MM.1S (cell line): ENCODE data around the gene SPP1.
"Not testable (repeated sequence)": the region's sequence is repeated elsewhere in the genome, so short reads cannot be mapped to it uniquely, and the experiment has no call there.

Experiments used
- DNase-seq: peaks from one replicate; pipeline ENCODE4 v3.0.0-alpha.2; 2015
- H2AFZ ChIP-seq: fragments of 300-600 bp; sonication (generic); 2 replicates; pipeline ENCODE4 v1.6.0; 2016; ENCODE audit warnings: antibody characterized with exemption, low read length
- H3F3A ChIP-seq: fragments of 300-600 bp; sonication (generic); 2 replicates; pipeline ENCODE4 v1.6.1; 2016; ENCODE audit warnings: mild to moderate bottlenecking, antibody characterized with exemption, low read length, moderate library complexity, mixed read lengths; ENCODE audit not compliant: insufficient read depth
- H3K27ac ChIP-seq: fragments of 300-600 bp; sonication (generic); 2 replicates; pipeline ENCODE4 v1.5.1; 2016; ENCODE audit warnings: mild to moderate bottlenecking, low read length
- H3K27me3 ChIP-seq: fragments of 300-600 bp; sonication (generic); replicated peaks from 2 replicates; pipeline ENCODE4 v1.6.0; 2016; ENCODE audit warnings: low read length; ENCODE audit not compliant: insufficient read depth
- H3K36me3 ChIP-seq: fragments of 300-600 bp; sonication (generic); replicated peaks from 2 replicates; pipeline ENCODE4 v1.6.1; 2016; ENCODE audit warnings: mild to moderate bottlenecking, low read length, mixed read lengths; ENCODE audit not compliant: insufficient read depth
- H3K4me1 ChIP-seq: fragments of 300-600 bp; sonication (generic); 2 replicates; pipeline ENCODE4 v1.6.1; 2016; ENCODE audit warnings: low read length, mixed read lengths
- H3K4me2 ChIP-seq: fragments of 300-600 bp; sonication (generic); 2 replicates; pipeline ENCODE4 v1.6.0; 2016; ENCODE audit warnings: low read depth, low read length
- H3K4me3 ChIP-seq: fragments of 300-600 bp; sonication (generic); 2 replicates; pipeline ENCODE4 v1.5.1; 2016; ENCODE audit warnings: low read length, mixed read lengths
- H3K79me2 ChIP-seq: fragments of 300-600 bp; sonication (generic); 2 replicates; pipeline ENCODE4 v1.6.1; 2016; ENCODE audit warnings: mixed run types, low read length, mixed read lengths
- H3K9ac ChIP-seq: fragments of 300-600 bp; sonication (generic); 2 replicates; pipeline ENCODE4 v1.6.1; 2016; ENCODE audit warnings: low read length, mixed read lengths
- H3K9me2 ChIP-seq: fragments of 300-600 bp; sonication (generic); replicated peaks from 2 replicates; pipeline ENCODE4 v1.6.1; 2016; ENCODE audit warnings: mild to moderate bottlenecking, low read length, mixed read lengths; ENCODE audit not compliant: insufficient read depth
- H3K9me3 ChIP-seq: fragments of 300-600 bp; sonication (generic); replicated peaks from 2 replicates; pipeline ENCODE4 v1.6.1; 2016; ENCODE audit warnings: mild to moderate bottlenecking, low read length, mixed read lengths; ENCODE audit not compliant: insufficient read depth
- H4K20me1 ChIP-seq: fragments of 300-600 bp; sonication (generic); 2 replicates; pipeline ENCODE4 v1.6.1; 2016; ENCODE audit warnings: mild to moderate bottlenecking, low read length, moderate library complexity, mixed read lengths; ENCODE audit not compliant: insufficient read depth
- CTCF ChIP-seq: fragments of 300-600 bp; sonication (generic); IDR thresholded peaks from 2 replicates; pipeline ENCODE4 v1.5.1; 2016; ENCODE audit warnings: antibody characterized with exemption, low read length, mixed read lengths
- EZH2 ChIP-seq: fragments of 300-600 bp; sonication (generic); optimal IDR thresholded peaks from 2 replicates; pipeline ENCODE3; 2017; ENCODE audit warnings: low read depth, mild to moderate bottlenecking, antibody characterized with exemption, low read length, mixed read lengths
- EZH2phosphoT487 ChIP-seq: fragments of 300-600 bp; sonication (generic); IDR thresholded peaks from 2 replicates; pipeline ENCODE4 v1.6.1; 2018; ENCODE audit warnings: antibody characterized with exemption, low read length

Gene SPP1

GRCh38 chr4:87985887-87986200 lies 10.3 kb downstream of the SPP1 start:
- Histone ChIP-seq H3F3A (no peaks in the 10 kb centered on the region), H3K4me3 (no peak overlapping the region), H3K27ac (no peak overlapping the region), H3K4me1 (no peaks in the 10 kb centered on the region), H3K9me3 (no peaks in the 10 kb centered on the region), H4K20me1 (no peaks in the 10 kb centered on the region), H2AFZ (no peak overlapping the region), H3K4me2 (no peak overlapping the region), H3K27me3 (no peaks in the 10 kb centered on the region), H3K9ac (no peak overlapping the region), H3K36me3 (no peaks in the 10 kb centered on the region), H3K9me2 (no peaks in the 10 kb centered on the region), H3K79me2 (no peaks in the 10 kb centered on the region)
- DNase-seq: no peak
- TF ChIP-seq EZH2phosphoT487 (no peak), CTCF (no peak; the same call in 1 of the 2 replicates), EZH2 (no peak)

DNA sequence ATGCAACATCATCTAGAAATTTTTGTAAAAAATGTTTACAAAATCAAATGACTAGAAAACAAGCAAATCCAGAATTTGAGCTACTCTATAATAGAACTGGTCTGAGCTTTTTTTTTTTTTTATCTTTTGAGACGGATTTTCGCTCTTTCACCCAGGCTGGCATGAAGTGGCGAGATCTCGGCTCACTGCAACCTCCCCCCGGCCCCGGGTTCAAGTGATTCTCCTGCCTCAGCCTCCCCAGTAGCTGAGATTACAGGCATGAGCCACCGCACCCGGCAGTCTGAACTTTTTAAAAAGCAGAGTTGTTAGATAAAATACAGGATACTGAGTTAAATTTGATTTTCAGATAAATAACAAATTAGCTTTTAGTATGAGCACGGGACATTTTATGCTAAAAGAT lies 11.0 kb downstream of the SPP1 start:
- Histone ChIP-seq H3K4me1 (no peaks in the 10 kb centered on the region; the same call in 1 of the 2 replicates), H2AFZ (no peak overlapping the region), H3K9me3 (no peaks in the 10 kb centered on the region), H3K9me2 (no peaks in the 10 kb centered on the region), H3K4me2 (no peak overlapping the region), H3K27me3 (no peaks in the 10 kb centered on the region), H3K4me3 (no peak overlapping the region), H3F3A (no peaks in the 10 kb centered on the region; the same call in 1 of the 2 replicates), H3K27ac (no peak overlapping the region), H3K9ac (no peak overlapping the region), H3K79me2 (no peaks in the 10 kb centered on the region), H4K20me1 (no peaks in the 10 kb centered on the region), H3K36me3 (no peaks in the 10 kb centered on the region)
- no peak for TF ChIP-seq CTCF
- no peak for TF ChIP-seq EZH2
- TF ChIP-seq EZH2phosphoT487: no peak
- DNase-seq: no peak

- Histone ChIP-seq H3K9ac (no peak overlapping the region), H3F3A (no peaks in the 10 kb centered on the region; the same call in 1 of the 2 replicates), H3K4me3 (no peak overlapping the region), H3K4me1 (no peaks in the 10 kb centered on the region; the same call in 1 of the 2 replicates), H3K9me2 (no peaks in the 10 kb centered on the region), H3K79me2 (no peaks in the 10 kb centered on the region), H3K9me3 (no peaks in the 10 kb centered on the region), H3K4me2 (no peak overlapping the region), H4K20me1 (no peaks in the 10 kb centered on the region), H3K36me3 (no peaks in the 10 kb centered on the region), H3K27me3 (no peaks in the 10 kb centered on the region), H2AFZ (no peak overlapping the region), H3K27ac (no peak overlapping the region)
- TF ChIP-seq EZH2phosphoT487 (no peak), EZH2 (no peak)
- DNase-seq: no peak
Measured at GRCh38 chr4:87989765-87990164, 14.3 kb downstream of the SPP1 start.

DNA sequence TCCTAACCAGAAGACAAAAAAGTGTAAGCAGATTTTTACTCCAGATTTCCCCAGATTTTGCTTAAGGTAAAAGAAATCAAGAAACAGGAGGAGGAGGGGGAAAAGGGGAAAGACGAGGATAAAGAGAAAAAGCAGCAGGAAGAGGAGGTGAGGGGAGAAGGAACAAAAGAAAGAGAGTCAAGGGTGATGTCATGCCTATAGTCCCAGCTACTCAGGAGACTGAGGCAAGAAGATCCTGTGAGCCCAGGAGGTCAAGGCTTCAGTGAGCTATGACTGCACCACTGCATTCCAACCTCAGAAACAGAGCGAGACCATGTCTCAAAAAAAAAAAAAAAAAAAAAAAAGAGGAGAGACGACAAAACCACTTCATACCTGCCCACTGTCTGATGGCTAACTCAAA lies 19.9 kb downstream of the SPP1 start:
- Histone ChIP-seq H3K79me2 (no peaks in the 10 kb centered on the region), H4K20me1 (no peaks in the 10 kb centered on the region), H2AFZ (no peak overlapping the region)

GRCh38 chr4:87999191-87999691 lies 23.7 kb downstream of the SPP1 start:
- H4K20me1 ChIP-seq, H3K9me2 ChIP-seq, H3K4me3 ChIP-seq, H3F3A ChIP-seq, H3K27me3 ChIP-seq, H3K79me2 ChIP-seq, H3K9me3 ChIP-seq, H3K4me2 ChIP-seq, H3K4me1 ChIP-seq, H3K9ac ChIP-seq, H2AFZ ChIP-seq, H3K27ac ChIP-seq, H3K36me3 ChIP-seq, DNase-seq: not testable (repeated sequence)

More for the DNA sequence above, 19.9 kb downstream of the SPP1 start:
- Histone ChIP-seq H3K36me3 (no peaks in the 10 kb centered on the region), H3K9ac (no peak overlapping the region), H3K27ac (no peak overlapping the region), H3K9me2 (no peaks in the 10 kb centered on the region), H3F3A (no peaks in the 10 kb centered on the region; the same call in 1 of the 2 replicates), H3K4me2 (no peak overlapping the region), H3K27me3 (no peaks in the 10 kb centered on the region), H3K4me3 (no peak overlapping the region), H3K4me1 (no peaks in the 10 kb centered on the region; the same call in 1 of the 2 replicates), H3K9me3 (no peaks in the 10 kb centered on the region)
- DNase-seq: no peak
- TF ChIP-seq CTCF (no peak), EZH2 (no peak), EZH2phosphoT487 (no peak)
